ENCODE results near the gene CYSRT1.

CYSRT1 gene

GRCh38 chr9:137213160-137214060, 11.6 kb upstream of the CYSRT1 start:
- Histone ChIP-seq H3K9me3 (no peaks in the 10 kb centered on the region), H3K27me3 (no peaks in the 10 kb centered on the region), H3K4me3 (ENCODE audit: low read depth, low read length) (no peak overlapping the region), H3K36me3 (no peaks in the 10 kb centered on the region), H3K4me1 (peaks cover 10% of the 10 kb centered on the region)
- no peak for DNase-seq
- TF ChIP-seq CTCF (IDR thresholded peaks at IDR 0.05; ENCODE audit: low read depth, low read length): peak; percentile 43

DNA sequence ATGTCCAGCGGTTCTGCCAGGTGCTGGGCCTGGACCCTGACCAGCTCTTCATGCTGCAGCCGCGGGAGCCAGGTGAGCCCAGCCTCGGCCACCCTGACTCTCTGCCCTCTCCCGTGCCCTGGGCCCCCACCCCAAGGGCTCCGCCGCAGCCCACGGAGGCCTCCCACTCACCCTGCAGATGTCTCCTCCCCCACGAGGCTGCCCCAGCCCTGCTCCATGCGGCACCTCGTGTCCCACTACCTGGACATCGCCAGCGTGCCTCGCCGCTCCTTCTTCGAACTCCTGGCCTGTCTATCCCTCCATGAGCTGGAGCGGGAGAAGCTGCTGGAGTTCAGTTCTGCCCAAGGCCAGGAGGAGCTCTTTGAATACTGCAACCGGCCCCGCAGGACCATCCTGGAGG, 10.4 kb upstream of the CYSRT1 start:
- no peaks in the 10 kb centered on the region for H3K9me3 ChIP-seq
- H3K4me3 ChIP-seq (ENCODE audit: low read depth, low read length): no peak overlapping the region
- no peaks in the 10 kb centered on the region for H3K36me3 ChIP-seq
- TF ChIP-seq CTCF (IDR thresholded peaks at IDR 0.05; ENCODE audit: low read depth, low read length): no peak
- H3K4me1 ChIP-seq: peaks cover 13% of the 10 kb centered on the region
- no peak for DNase-seq
- no peaks in the 10 kb centered on the region for H3K27me3 ChIP-seq

DNA sequence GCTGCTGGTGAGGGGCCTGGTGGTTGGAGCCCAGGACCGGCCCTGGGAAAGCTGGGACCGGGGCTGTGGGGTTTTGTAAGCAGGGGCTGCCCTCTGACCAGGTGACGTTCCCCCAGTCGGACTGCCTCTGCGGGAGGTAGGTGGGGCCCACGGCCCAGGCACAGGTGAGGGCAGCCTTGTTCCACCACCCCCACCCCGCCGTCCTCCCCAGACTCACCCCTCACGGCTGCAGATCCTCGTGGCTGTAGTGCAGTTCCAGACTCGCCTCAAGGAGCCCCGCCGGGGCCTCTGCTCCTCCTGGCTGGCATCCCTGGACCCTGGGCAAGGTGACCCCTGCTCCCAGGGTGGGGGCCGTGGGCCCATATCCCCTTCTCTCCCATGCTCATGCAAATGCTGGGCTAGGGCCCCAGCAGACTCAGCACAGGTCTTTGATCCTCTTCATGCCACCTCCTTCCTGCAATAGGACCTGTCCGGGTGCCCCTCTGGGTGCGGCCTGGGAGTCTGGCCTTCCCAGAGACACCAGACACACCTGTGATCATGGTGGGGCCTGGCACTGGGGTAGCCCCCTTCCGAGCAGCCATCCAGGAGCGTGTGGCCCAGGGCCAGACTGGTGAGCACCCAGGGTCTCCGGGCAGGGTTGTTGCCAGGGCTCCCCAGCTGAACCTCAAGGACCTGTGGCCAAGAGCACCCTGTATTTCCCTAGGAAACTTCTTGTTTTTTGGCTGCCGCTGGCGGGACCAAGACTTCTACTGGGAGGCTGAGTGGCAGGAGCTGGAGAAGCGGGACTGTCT, 9.6 kb upstream of the CYSRT1 start:
- no peak for DNase-seq
- Histone ChIP-seq H3K27me3 (no peaks in the 10 kb centered on the region), H3K36me3 (no peaks in the 10 kb centered on the region), H3K4me1 (peaks cover 13% of the 10 kb centered on the region), H3K4me3 (ENCODE audit: low read depth, low read length) (no peak overlapping the region), H3K9me3 (no peaks in the 10 kb centered on the region)
- no peak for TF ChIP-seq CTCF (IDR thresholded peaks at IDR 0.05; ENCODE audit: low read depth, low read length)

GRCh38 chr9:137216188-137216965, 8.6 kb upstream of the CYSRT1 start:
- Histone ChIP-seq H3K36me3 (no peaks in the 10 kb centered on the region), H3K4me1 (peaks cover 13% of the 10 kb centered on the region), H3K9me3 (no peaks in the 10 kb centered on the region), H3K27me3 (no peaks in the 10 kb centered on the region), H3K4me3 (ENCODE audit: low read depth, low read length) (no peak overlapping the region)
- no peak for DNase-seq
- no peak for TF ChIP-seq CTCF (IDR thresholded peaks at IDR 0.05; ENCODE audit: low read depth, low read length)

DNA sequence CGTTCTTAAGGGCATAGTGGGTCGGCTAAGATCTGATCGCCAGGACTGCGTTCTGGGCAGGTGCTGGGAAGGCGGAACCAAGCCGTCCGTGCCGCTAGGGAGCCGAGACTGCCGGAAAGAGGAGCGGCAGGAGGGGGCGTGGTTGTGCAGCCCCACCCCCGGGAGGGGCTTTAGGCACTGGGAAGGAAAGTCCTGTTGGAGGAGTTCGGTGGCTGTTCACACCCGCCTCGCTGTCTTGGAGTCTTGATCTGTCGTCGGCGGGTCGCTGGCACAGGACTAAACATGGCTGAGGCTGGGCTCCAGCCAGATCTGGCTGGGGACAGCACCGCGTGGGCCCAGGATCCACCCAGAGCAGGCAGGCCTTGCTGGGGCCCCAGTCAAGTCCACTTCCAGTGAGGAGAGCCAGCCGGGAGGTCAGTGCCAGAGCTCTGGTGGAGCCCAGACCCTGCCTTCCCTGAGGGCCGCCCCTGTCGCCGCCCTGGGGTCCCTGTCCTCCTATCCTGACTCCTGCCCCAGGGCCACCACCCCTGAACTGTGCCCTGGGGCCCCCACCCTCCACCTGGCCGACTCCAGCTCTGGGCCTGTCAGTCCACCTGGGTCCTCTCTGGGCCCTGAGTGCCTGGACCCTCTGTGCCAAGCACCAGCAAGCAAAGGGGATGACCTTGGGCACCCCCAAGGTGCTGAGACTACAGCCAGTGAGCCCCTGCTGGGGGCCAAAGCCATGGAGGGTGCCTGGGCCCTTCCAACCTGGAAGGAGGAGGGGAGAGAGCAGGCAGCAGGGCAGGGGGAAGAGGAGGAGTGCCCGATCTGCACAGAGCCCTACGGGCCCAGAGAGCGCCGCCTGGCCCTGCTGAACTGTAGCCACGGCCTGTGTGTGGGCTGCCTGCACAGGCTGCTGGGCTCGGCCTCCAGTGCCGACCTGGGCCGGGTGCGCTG, 7.4 kb upstream of the CYSRT1 start:
- Histone ChIP-seq H3K4me1 (peaks cover 13% of the 10 kb centered on the region), H3K9me3 (no peaks in the 10 kb centered on the region), H3K27me3 (no peaks in the 10 kb centered on the region), H3K4me3 (ENCODE audit: low read depth, low read length) (peak overlapping the region; percentile 41), H3K36me3 (no peaks in the 10 kb centered on the region)
- TF ChIP-seq CTCF (IDR thresholded peaks at IDR 0.05; ENCODE audit: low read depth, low read length): no peak
- DNase-seq: peak; percentile 81

All from BE2C (cell line).